GM12878 (cell line): ENCODE data around the gene CCDC9B. TPM values are rescaled to one million over a fixed set of nuclear protein-coding genes. Genes with fewer than 3 reads are reported as not detected.
A peak's percentile ranks its signal among the peaks of the same experiment; 100 is the strongest.

ENCODE experiments used
- BACH1 ChIP-seq: fragments of 450-650 bp; IDR thresholded peaks from 2 replicates; pipeline ENCODE4 v1.6.1; 2017; ENCODE audit warnings: mild to moderate bottlenecking, borderline replicate concordance
- BCL11A ChIP-seq: IDR thresholded peaks from 2 replicates; pipeline ENCODE4 v1.6.1; 2011; ENCODE audit warnings: low read depth, low read length
- CBX3 ChIP-seq: fragments of 200-600 bp; sonication (generic); IDR thresholded peaks from 2 replicates; pipeline ENCODE4 v1.6.1; 2016; ENCODE audit warnings: low read depth, borderline replicate concordance
- CEBPZ ChIP-seq: fragments of 150-350 bp; IDR thresholded peaks from 2 replicates; pipeline ENCODE4 v1.6.1; 2016; ENCODE audit warnings: low read depth, low read length
- CHD1 ChIP-seq: IDR thresholded peaks from 2 replicates; pipeline ENCODE4 v1.6.1; 2012; ENCODE audit warnings: low read depth, low read length, improper control_type of control experiment
- EGR1 ChIP-seq, 2 experiments: IDR thresholded peaks; 1 replicate in 1 of 2; 2 replicates in 1 of 2; pipeline ENCODE4 v1.6.1; 2011 to 2012; ENCODE audit warnings: low read depth in 2 of 2, low read length in 2 of 2, borderline replicate concordance in 1 of 2, mild to moderate bottlenecking in 1 of 2, moderate library complexity in 1 of 2
- ESRRA ChIP-seq: IDR thresholded peaks from 2 replicates; pipeline ENCODE4 v1.6.1; 2012; ENCODE audit warnings: mild to moderate bottlenecking, low read length, improper control_type of control experiment
- EZH2 ChIP-seq: IDR thresholded peaks from 2 replicates; pipeline ENCODE4 v1.6.1; 2012; ENCODE audit warnings: low read depth, mild to moderate bottlenecking, control low read depth, inconsistent platforms, low read length, borderline replicate concordance; ENCODE audit not compliant: control insufficient read depth
- HDGF ChIP-seq: fragments of 450-650 bp; IDR thresholded peaks from 2 replicates; pipeline ENCODE4 v1.6.1; 2016; ENCODE audit warnings: antibody characterized with exemption
- IRF5 ChIP-seq: fragments of 450-650 bp; IDR thresholded peaks from 2 replicates; pipeline ENCODE4 v1.6.1; 2017; ENCODE audit warnings: borderline replicate concordance
- LARP7 ChIP-seq: fragments of 450-650 bp; IDR thresholded peaks from 2 replicates; pipeline ENCODE4 v1.6.1; 2017; ENCODE audit warnings: mild to moderate bottlenecking
- MTA2 ChIP-seq: fragments of 450-650 bp; IDR thresholded peaks from 2 replicates; pipeline ENCODE4 v1.6.1; 2016; ENCODE audit warnings: low read depth, mild to moderate bottlenecking, moderate library complexity
- NKRF ChIP-seq: fragments of 450-650 bp; conservative IDR thresholded peaks from 2 replicates; pipeline ENCODE4 v1.6.1; 2017; ENCODE audit warnings: mild to moderate bottlenecking, moderate library complexity
- POLR2AphosphoS2 ChIP-seq: IDR thresholded peaks from 2 replicates; pipeline ENCODE4 v1.6.1; 2011; ENCODE audit warnings: low read depth, mild to moderate bottlenecking, low read length, improper control_type of control experiment, moderate library complexity
- POU2F2 ChIP-seq: IDR thresholded peaks from 3 replicates; pipeline ENCODE4 v1.6.1; 2011; ENCODE audit warnings: low read depth, mild to moderate bottlenecking, low read length, borderline replicate concordance
- RB1 ChIP-seq: fragments of 450-650 bp; formaldehyde crosslinking; IDR thresholded peaks from 2 replicates; pipeline ENCODE4 v1.6.1; 2017; ENCODE audit warnings: mild to moderate bottlenecking, borderline replicate concordance
- SMAD5 ChIP-seq: IDR thresholded peaks from 2 replicates; pipeline ENCODE4 v1.6.1; 2016; ENCODE audit warnings: antibody characterized with exemption, low read depth
- SP1 ChIP-seq: IDR thresholded peaks from one replicate; pipeline ENCODE4 v1.6.1; 2011; ENCODE audit warnings: low read depth, low read length
- SREBF2 ChIP-seq: IDR thresholded peaks from 2 replicates; pipeline ENCODE4 v1.6.1; 2012; ENCODE audit warnings: mild to moderate bottlenecking, low read length
- SUPT20H ChIP-seq: IDR thresholded peaks from 2 replicates; pipeline ENCODE4 v1.6.1; 2011; ENCODE audit warnings: low read depth, mild to moderate bottlenecking, low read length, moderate library complexity, borderline replicate concordance; ENCODE audit not compliant: control insufficient read depth
- TBL1XR1 ChIP-seq: IDR thresholded peaks from 2 replicates; pipeline ENCODE4 v1.6.1; 2012; ENCODE audit warnings: low read depth, low read length, improper control_type of control experiment
- ZZZ3 ChIP-seq: IDR thresholded peaks from 2 replicates; pipeline ENCODE4 v1.6.1; 2011; ENCODE audit warnings: low read depth; ENCODE audit not compliant: control insufficient read depth, insufficient read length
- polyA plus RNA-seq, 11 experiments: library from polyadenylated mRNA; depleted of rRNA in 4 of 11; unstranded in 6 of 11; stranded (reverse) in 5 of 11; fragments of >200 nt; fragmentation: Nextera tagmentation in 4 of 11; fragmentation: Illumina TruSeq in 1 of 11; extraction: Ambion mirVana in 4 of 11; extraction: Trizol in 1 of 11; gene quantifications; 1 replicate in 1 of 11; 2 replicates in 10 of 11; pipeline versions ENCODE4 v1.2.1 to v1.2.3, GENCODE V29; 2011 to 2016; ENCODE audit warnings: inconsistent platforms in 2 of 11, missing spikeins in 2 of 11, low read depth in 1 of 11
- total RNA-seq, 4 experiments: library from RNA; depleted of rRNA in 3 of 4; stranded (reverse); fragments of >200 nt in 3 of 4; fragmentation: Illumina TruSeq in 1 of 4; extraction: Trizol in 1 of 4; gene quantifications; 2 replicates each; pipeline versions ENCODE4 v1.2.1 to v1.2.3, GENCODE V29; 2013 to 2021

CCDC9B gene
- total and polyA plus RNA-seq, 10 of the 15 experiments (the other 5 are each of a cell fraction or from before 2014, with no cell fraction given), result 0.01 to 0.08 (median 0.03) TPM; not detected in 6

- no peak for TF ChIP-seq CEBPZ
- no peak for TF ChIP-seq SUPT20H
- TF ChIP-seq ESRRA, result no peak
- TF ChIP-seq CHD1, result no peak
- TF ChIP-seq BACH1, result 0 out of 2 replicates have a peak, but pooled peaks have one; percentile 27
- TF ChIP-seq RB1, result peak; percentile 82
- no peak for TF ChIP-seq SREBF2
- peak in 1 of 2 experiments; percentile 89; a peak in 2 of 3 replicates for TF ChIP-seq EGR1 (IDR thresholded peaks at IDR 0.05; ENCODE audit: borderline replicate concordance in 1 of 2, low read depth in 2 of 2, low read length in 2 of 2)
- TF ChIP-seq TBL1XR1, result no peak
- TF ChIP-seq BCL11A, result no peak
- no peak for TF ChIP-seq CBX3
- TF ChIP-seq HDGF, result no peak
- no peak for TF ChIP-seq IRF5
- TF ChIP-seq POLR2AphosphoS2, result no peak
- peak; percentile 72 for TF ChIP-seq LARP7
- no peak for TF ChIP-seq MTA2
- no peak for TF ChIP-seq SMAD5
- no peak for TF ChIP-seq POU2F2
- peak; percentile 60; the same call in 1 of the 2 replicates for TF ChIP-seq NKRF
- no peak for TF ChIP-seq SP1
- TF ChIP-seq ZZZ3, result no peak
- TF ChIP-seq EZH2, result no peak
These were observed 27.2 kb upstream of the CCDC9B start (continued) for GRCh38 chr15:40367686-40368611.
